GM12874 (cell line): ENCODE data around the gene CETP.

ENCODE experiments used
- TF ChIP-seq, protein P1 (sequence below): IDR thresholded peaks from 2 replicates; pipeline ENCODE4 v1.5.1; 2011; ENCODE audit warnings: low read depth, mild to moderate bottlenecking, control low read depth, low read length, moderate library complexity; ENCODE audit not compliant: insufficient read depth

The CETP gene

DNA sequence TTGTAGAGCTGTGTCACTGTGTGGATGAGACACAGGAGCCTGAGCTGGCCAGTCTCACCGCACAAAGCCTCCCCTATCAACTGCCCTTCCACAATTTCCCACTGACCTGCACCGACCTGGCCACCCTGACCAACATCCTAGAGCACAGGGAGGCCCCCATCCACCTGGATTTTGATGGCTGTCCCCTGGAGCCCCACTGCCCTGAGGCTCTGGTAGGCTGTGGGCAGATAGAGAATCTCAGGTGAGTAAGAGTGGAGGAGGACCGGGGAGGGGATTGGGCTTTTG lies 65.0 kb downstream of the CETP start:
- TF ChIP-seq, protein P1, sequence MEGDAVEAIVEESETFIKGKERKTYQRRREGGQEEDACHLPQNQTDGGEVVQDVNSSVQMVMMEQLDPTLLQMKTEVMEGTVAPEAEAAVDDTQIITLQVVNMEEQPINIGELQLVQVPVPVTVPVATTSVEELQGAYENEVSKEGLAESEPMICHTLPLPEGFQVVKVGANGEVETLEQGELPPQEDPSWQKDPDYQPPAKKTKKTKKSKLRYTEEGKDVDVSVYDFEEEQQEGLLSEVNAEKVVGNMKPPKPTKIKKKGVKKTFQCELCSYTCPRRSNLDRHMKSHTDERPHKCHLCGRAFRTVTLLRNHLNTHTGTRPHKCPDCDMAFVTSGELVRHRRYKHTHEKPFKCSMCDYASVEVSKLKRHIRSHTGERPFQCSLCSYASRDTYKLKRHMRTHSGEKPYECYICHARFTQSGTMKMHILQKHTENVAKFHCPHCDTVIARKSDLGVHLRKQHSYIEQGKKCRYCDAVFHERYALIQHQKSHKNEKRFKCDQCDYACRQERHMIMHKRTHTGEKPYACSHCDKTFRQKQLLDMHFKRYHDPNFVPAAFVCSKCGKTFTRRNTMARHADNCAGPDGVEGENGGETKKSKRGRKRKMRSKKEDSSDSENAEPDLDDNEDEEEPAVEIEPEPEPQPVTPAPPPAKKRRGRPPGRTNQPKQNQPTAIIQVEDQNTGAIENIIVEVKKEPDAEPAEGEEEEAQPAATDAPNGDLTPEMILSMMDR, result no peak

DNA sequence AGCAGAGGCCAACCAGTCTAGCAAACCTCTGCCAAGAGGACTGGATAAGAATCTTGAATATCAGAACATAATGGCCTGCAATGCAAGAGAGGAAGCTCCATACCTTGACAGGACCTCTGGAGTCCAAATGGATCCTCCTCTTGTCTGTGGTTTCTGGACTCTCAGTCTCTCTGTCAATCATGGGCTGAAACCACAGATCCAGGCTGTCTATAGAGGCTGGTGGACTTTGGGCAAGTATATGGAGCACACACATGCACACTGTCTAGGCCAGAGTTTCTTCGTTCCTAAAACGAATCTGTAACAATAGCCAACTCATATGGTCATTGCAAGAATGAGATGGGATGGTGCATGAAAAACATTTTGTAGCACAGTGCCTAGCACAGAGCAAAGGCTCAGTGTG lies 65.3 kb downstream of the CETP start:
- TF ChIP-seq, protein P1, result no peak

DNA sequence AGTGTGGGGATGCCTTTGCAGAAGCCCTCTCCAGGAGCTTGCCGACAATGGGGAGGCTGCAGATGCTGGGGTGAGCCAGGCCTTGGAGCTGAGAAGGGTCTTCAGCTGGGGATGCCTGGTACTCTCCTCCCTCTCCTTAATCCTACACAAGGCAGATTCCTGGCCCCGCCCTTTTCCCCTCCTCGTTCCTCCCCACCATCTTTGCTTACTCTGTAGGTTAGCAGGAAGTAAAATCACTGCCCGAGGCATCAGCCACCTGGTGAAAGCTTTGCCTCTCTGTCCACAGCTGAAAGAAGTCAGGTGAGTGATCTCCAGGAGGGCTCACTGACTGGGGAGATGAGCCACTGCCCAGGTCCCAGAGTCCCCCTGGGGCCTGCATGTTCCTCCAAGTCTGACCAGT lies 66.3 kb downstream of the CETP start:
- TF ChIP-seq, protein P1, result no peak

DNA sequence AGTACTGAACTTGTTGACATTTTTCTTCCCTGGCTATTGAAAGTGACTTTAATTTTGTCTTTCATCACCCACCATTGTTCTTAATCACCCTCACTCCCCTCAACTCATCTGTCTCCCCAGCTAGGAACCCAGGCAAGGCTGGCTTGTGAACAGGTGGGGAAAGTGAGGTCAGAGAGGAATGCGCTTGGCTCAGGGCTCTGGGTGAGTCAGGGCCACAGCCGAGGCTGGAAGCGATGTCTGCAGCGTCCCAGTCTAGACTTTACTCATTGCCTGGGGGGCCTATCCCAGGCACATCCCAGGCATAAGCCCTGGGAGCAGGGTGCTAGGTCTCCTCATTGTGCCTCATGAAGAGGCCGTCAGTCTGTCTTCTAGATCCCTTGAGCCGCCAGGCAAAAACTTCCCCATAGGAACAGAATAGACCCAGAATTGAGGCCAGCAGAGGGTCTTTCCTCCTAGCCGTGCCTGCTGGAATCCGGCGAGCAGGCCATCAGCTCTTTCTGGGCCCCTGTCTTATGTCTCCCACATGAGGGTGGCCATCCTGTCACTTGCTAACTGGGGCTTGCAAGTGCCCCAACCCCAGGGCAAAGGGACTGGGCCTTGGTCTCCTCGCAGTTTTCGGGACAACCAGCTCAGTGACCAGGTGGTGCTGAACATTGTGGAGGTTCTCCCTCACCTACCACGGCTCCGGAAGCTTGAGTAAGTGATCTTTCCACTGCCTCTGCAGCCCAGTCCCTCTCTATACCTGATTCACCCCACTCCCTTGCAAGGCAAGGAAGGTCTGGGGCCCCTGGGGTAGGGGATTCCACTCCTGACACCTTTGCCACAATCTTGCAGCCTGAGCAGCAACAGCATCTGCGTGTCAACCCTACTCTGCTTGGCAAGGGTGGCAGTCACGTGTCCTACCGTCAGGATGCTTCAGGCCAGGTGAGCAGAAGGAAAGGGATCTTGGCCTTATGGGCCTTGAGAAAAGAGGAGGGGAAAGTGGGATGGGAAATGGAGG lies 67.7 kb downstream of the CETP start:
- TF ChIP-seq, protein P1, result no peak

DNA sequence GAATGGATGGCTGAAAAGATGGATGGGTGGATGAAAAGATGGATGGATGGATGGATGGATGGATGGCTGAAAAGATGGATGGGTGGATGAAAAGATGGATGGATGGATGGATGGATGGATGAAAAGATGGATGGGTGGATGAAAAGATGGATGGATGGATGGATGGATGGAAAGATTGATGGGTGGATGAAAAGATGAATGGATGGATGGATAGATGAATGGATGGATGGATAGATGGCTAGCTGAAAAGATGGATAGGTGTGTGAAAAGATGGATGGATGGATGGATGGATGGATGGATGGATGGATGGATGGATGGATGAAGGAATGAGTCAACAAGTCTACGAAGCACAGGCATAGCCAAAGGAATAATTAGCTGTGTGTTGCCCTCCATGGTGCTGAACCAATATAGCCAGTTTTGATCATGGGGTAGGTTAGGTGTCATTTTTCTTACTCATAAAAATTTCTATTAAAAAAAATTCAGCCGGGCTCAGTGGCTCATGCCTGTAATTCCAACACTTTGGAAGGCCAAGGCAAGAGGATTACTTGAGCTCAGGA lies 68.7 kb downstream of the CETP start:
- TF ChIP-seq, protein P1, result no peak

DNA sequence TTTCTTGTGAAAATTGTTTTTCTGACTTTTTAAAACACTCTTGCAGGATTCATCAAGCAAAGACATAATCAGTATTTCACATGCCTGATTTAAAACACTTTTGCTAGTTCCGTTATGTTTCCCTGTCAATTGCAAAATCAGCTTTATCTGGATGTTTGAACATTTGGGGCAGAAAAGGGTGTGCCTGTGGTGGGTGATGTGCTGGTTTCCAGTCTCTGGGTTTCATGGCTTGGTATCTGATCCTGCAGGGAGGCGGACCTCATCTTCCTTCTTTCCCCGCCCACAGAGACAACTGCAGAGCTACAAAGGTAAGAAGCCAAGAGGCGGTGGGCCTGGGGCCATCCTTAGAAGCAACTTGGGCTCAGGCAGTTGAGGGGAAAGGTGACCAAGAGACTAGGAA lies 69.4 kb downstream of the CETP start:
- TF ChIP-seq, protein P1, result no peak

DNA sequence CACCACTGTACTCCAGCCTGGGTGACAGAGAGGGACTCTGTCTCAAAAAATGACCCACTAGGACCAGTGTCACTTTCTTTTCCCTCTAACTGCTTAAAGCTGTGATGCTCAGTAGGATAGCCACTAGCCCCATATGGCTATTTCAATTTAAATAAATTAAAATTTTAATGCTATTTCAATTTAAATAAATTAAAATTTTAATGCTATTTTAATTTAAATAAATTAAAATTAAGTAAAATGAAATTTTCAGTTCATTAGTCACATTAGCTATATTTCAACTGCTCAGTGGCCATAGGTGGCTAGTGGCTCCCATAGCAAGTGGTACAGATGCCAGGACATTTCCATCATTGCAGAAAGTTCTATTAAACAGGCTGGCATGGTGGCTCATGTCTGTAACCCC lies 70.6 kb downstream of the CETP start:
- TF ChIP-seq, protein P1, result no peak
